ENCODE measurements around the gene CDK10.

CDK10 gene

DNA sequence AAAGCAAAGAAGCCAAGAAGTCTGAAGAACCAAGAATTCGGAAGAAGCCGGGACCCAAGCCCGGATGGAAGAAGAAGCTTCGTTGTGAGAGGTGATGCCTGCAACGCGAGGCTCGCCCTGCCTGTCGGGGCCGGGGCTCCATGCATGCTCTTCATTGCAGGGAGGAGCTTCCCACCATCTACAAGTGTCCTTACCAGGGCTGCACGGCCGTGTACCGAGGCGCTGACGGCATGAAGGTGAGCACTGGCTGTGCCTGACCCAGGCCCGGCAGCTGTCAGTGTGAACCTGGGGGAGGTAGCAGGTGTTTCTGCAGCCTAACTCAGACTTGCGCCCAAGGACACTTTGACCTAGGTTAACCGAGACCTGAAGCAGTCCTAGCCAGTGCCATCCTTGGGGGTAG, 46.8 kb downstream of the CDK10 start:
- H3K4me3 ChIP-seq (ENCODE audit: low read length), result no peak overlapping the region
- no peak for DNase-seq (ENCODE audit: low read depth)
- TF ChIP-seq, protein P1, sequence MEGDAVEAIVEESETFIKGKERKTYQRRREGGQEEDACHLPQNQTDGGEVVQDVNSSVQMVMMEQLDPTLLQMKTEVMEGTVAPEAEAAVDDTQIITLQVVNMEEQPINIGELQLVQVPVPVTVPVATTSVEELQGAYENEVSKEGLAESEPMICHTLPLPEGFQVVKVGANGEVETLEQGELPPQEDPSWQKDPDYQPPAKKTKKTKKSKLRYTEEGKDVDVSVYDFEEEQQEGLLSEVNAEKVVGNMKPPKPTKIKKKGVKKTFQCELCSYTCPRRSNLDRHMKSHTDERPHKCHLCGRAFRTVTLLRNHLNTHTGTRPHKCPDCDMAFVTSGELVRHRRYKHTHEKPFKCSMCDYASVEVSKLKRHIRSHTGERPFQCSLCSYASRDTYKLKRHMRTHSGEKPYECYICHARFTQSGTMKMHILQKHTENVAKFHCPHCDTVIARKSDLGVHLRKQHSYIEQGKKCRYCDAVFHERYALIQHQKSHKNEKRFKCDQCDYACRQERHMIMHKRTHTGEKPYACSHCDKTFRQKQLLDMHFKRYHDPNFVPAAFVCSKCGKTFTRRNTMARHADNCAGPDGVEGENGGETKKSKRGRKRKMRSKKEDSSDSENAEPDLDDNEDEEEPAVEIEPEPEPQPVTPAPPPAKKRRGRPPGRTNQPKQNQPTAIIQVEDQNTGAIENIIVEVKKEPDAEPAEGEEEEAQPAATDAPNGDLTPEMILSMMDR (conservative IDR thresholded peaks at IDR 0.05; ENCODE audit: low read length), result no peak

DNA sequence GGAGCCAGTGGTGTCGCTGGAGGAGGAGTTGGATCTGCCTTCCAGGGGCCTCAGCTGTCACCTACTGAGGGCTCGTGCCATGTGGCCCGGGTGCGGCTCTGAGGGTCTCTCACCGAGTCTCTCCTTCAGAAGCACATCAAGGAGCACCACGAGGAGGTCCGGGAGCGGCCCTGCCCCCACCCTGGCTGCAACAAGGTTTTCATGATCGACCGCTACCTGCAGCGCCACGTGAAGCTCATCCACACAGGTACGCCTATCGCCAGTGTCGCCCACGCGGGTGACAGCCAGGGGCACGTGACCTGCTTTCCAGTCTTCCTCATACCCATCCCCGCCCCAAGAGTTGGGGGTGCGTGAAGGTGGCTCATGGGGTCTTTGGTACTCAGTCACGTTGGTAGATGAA, 47.3 kb downstream of the CDK10 start:
- no peak overlapping the region for H3K4me3 ChIP-seq (ENCODE audit: low read length)
- TF ChIP-seq, protein P1 (conservative IDR thresholded peaks at IDR 0.05; ENCODE audit: low read length), result no peak
- no peak for DNase-seq (ENCODE audit: low read depth)

DNA sequence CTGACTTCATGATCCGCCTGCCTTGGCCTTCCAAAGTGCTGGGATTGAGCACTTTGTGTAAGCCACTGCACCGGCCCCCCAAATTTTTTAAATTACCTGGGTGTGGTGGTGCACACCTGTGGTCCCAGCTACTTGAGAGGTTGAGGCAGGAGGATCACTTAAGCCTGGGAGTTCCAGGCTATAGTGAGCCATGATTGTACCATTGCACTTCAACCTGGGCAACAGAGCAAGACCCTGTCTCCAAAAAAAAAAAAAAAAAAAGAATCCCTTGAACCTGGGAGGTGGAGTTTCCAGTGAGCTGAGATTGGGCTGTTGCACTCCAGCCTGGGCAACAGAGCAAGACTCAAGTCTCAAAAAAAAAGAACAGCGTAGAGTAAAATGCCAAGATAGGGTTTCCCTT, 50.1 kb downstream of the CDK10 start:
- no peak overlapping the region for H3K4me3 ChIP-seq (ENCODE audit: low read length)
- TF ChIP-seq, protein P1 (conservative IDR thresholded peaks at IDR 0.05; ENCODE audit: low read length), result no peak
- DNase-seq (ENCODE audit: low read depth), result no peak

DNA sequence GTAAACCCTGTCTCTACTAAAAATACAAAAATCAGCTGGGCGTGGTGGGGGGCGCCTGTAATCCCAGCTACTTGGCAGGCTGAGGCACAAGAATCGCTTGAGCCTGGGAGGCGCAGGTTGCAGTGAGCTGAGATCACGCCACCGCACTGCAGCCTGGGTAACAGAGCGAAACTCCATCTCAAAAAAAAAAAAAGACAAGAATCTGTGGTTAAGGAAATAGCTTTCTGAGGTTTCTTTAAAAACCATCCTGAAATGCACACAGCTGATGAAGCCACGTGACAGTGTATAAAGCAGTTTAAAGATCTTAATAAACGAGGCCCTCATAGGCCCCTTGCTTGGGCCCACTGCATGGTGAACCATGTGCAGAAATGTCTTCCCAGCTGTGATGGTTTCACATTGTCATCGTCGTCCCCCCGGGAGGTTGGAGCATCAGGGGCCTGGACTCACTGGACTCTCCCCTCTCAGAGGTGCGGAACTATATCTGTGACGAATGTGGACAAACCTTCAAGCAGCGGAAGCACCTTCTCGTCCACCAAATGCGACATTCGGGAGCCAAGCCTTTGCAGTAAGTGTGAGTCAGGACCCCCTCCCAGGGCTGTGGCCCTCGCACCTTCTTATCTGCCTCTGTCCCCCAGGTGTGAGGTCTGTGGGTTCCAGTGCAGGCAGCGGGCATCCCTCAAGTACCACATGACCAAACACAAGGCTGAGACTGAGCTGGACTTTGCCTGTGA, 51.0 kb downstream of the CDK10 start:
- DNase-seq (ENCODE audit: low read depth), result no peak
- TF ChIP-seq, protein P1 (conservative IDR thresholded peaks at IDR 0.05; ENCODE audit: low read length), result no peak
- no peak overlapping the region for H3K4me3 ChIP-seq (ENCODE audit: low read length)

DNA sequence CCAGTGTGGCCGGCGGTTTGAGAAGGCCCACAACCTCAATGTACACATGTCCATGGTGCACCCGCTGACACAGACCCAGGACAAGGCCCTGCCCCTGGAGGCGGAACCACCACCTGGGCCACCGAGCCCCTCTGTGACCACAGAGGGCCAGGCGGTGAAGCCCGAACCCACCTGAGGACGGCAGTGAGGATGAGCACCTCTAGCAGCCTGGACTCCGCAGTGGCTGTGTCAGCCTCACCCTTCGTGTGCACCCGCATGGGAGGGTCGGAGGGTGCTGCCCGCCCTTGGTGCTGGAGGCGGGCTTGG, 51.5 kb downstream of the CDK10 start:
- TF ChIP-seq, protein P1 (conservative IDR thresholded peaks at IDR 0.05; ENCODE audit: low read length), result no peak
- H3K4me3 ChIP-seq (ENCODE audit: low read length), result no peak overlapping the region

DNA sequence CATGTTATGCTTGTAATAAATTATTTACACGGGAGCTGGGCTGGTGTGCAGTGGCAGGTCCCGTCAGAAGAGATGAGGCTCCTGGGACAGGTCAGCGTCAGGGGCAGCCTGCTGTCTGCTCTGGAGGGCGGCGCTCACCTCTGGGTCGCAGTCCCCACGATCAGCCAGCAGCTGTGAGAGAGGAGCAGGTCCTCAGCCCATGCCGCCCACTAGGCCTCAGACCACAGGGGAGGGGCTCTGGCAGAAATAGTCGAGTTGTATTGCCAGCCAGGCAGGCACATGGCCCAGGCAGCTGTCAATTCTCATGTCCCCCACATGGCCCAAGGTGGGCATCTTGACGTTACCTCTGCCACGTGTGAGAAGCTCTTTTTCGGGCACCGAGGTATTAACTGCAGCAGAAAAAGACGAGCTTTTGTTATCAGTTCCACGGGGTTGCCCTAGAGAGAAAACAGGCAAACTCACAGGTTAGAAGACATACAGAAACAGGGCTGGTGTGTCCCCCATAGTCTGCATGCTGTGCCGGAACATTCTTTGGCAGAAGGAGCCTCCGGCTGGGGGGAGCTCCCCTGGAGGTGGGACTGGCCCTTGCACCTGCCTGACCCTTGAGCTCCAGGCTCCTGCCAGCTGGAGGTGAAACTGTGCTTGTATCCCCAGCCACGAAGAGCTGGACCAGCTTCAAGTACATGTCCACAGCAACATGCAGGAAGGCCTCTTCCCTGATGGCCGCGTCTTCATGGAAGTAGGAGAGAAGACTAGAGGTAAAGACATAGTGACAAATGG, 52.2 kb downstream of the CDK10 start:
- no peak for DNase-seq (ENCODE audit: low read depth)
- TF ChIP-seq, protein P1 (conservative IDR thresholded peaks at IDR 0.05; ENCODE audit: low read length), result no peak
- H3K4me3 ChIP-seq (ENCODE audit: low read length), result no peak overlapping the region

More for the DNA sequence above, 51.5 kb downstream of the CDK10 start:
- no peak for DNase-seq (ENCODE audit: low read depth)

DNA sequence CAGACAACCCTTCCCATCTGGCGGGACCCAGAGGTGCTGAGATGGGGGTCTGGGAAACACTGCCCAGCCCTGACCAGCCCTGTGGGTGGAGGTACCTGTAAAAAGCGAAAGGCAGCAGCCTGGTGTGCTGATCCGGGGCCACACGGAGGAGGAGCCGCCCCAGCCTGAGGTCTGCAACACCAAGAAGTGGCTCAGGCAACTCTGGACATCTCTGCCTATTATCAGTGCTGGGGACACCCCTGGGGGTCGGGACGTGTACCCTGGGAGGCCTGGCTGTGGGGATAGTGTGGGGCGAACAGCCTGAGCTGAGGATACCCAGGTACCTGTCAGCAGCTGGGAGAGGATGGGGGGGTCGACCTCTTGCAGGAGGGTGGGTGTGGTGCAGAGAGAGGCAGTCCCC, 52.9 kb downstream of the CDK10 start:
- TF ChIP-seq, protein P1 (conservative IDR thresholded peaks at IDR 0.05; ENCODE audit: low read length), result no peak
- H3K4me3 ChIP-seq (ENCODE audit: low read length), result no peak overlapping the region
- no peak for DNase-seq (ENCODE audit: low read depth)
